ENCODE results near the gene MCF2L.
A peak's percentile ranks its signal among the peaks of the same experiment; 100 is the strongest.
"Not testable (repeated sequence)": the region's sequence is repeated elsewhere in the genome, so short reads cannot be mapped to it uniquely, and the experiment has no call there.

Gene MCF2L

GRCh38 chr13:112968910-112969691 is at the start of gene MCF2L:
MCF2L (plus strand) TSS chr13:112969214; CDS start chr13:112969380, 166 bp downstream.
- no peak for DNase-seq (ENCODE audit: low spot score)

GRCh38 chr13:112923962-112924361 is 45.1 kb upstream of the MCF2L start:
- DNase-seq (ENCODE audit: low spot score): no peak

- no peak for DNase-seq (ENCODE audit: low spot score)
These were observed 44.6 kb upstream of the MCF2L start for GRCh38 chr13:112924365-112924764.

- no peak for DNase-seq (ENCODE audit: low spot score)
These were observed 43.0 kb upstream of the MCF2L start for GRCh38 chr13:112926003-112926402.

- DNase-seq (ENCODE audit: low spot score): no peak
These were observed 42.0 kb upstream of the MCF2L start for GRCh38 chr13:112926993-112927392.

GRCh38 chr13:112928020-112928971 is 40.7 kb upstream of the MCF2L start:
- DNase-seq (ENCODE audit: low spot score): no peak

- no peak for DNase-seq (ENCODE audit: low spot score)
These were observed 39.8 kb upstream of the MCF2L start for GRCh38 chr13:112928972-112929782.

GRCh38 chr13:112929783-112930055 is 39.3 kb upstream of the MCF2L start:
- DNase-seq (ENCODE audit: low spot score): no peak

- no peak for DNase-seq (ENCODE audit: low spot score)
These were observed 38.8 kb upstream of the MCF2L start for GRCh38 chr13:112930192-112930591.

- no peak for DNase-seq (ENCODE audit: low spot score)
These were observed 37.7 kb upstream of the MCF2L start for GRCh38 chr13:112931028-112931934.

- DNase-seq (ENCODE audit: low spot score): no peak
These were observed 36.0 kb upstream of the MCF2L start for GRCh38 chr13:112932971-112933370.

- no peak for DNase-seq (ENCODE audit: low spot score)
These were observed 35.4 kb upstream of the MCF2L start for GRCh38 chr13:112933649-112934048.

GRCh38 chr13:112934078-112934477 is 34.9 kb upstream of the MCF2L start:
- no peak for DNase-seq (ENCODE audit: low spot score)

GRCh38 chr13:112938680-112939079 is 30.3 kb upstream of the MCF2L start:
- no peak for DNase-seq (ENCODE audit: low spot score)

GRCh38 chr13:112940236-112940635 is 28.8 kb upstream of the MCF2L start:
- DNase-seq (ENCODE audit: low spot score): no peak

- DNase-seq (ENCODE audit: low spot score): no peak
These were observed 27.7 kb upstream of the MCF2L start for GRCh38 chr13:112941349-112941748.

GRCh38 chr13:112941765-112942164 is 27.2 kb upstream of the MCF2L start:
- DNase-seq (ENCODE audit: low spot score): not testable (repeated sequence)

- peak; percentile 94 for DNase-seq (ENCODE audit: low spot score)
These were observed 26.2 kb upstream of the MCF2L start for GRCh38 chr13:112942689-112943308.

GRCh38 chr13:112943309-112944125 is 25.5 kb upstream of the MCF2L start:
- peak; percentile 83 for DNase-seq (ENCODE audit: low spot score)

GRCh38 chr13:112947796-112948195 is 21.2 kb upstream of the MCF2L start:
- no peak for DNase-seq (ENCODE audit: low spot score)
